GM19240 (cell line): ENCODE measurements around the gene SPDYE6.
"Not testable (repeated sequence)": the region's sequence is repeated elsewhere in the genome, so short reads cannot be mapped to it uniquely, and the experiment has no call there.

Experiments used
- DNase-seq: peaks from one replicate; pipeline ENCODE4 v3.0.0; 2011; ENCODE audit warnings: low spot score; ENCODE audit not compliant: insufficient read length

Gene SPDYE6

DNA sequence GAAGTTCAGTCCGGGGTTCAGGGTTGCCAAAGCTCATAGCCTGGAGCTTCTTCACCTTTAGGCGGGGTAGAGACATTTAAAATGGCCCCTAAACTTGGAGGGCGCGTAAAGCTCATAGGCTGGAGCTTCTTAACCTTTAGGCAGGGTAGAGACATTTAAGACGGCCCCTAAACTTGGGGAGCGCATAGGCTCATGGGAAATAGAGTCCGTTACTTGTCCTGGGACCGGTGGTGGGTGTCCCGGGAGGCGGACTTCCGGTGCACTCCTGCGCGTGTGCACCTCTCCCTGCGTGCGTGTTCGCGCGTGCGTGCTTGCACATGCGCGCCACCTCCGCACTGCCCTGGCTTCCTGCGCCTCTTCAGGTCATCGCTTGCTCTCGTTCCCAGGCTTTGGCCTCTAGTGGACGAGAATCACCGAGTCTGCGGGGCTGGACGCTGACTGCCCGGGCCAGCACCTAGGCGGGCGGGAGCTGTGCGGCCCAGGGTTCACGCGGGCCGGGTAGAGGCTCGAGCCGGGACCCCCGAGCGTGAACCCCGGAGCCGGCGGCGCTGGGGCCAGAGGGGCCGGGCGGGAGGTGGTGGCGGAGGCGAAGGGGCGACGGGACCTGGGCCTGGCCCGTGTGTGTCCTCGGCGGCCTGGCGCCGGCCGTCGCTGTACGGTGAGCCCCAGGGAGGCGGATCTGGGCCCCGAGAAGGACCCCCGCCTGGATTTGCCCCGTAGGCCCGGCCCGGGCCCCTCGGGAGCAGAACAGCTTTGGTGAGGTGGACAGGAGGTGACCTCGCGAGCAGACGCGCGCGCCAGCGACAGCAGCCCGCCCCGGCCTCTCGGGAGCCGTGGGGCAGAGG, 7.5 kb upstream of the SPDYE6 start:
- peak; percentile 67 for DNase-seq

DNA sequence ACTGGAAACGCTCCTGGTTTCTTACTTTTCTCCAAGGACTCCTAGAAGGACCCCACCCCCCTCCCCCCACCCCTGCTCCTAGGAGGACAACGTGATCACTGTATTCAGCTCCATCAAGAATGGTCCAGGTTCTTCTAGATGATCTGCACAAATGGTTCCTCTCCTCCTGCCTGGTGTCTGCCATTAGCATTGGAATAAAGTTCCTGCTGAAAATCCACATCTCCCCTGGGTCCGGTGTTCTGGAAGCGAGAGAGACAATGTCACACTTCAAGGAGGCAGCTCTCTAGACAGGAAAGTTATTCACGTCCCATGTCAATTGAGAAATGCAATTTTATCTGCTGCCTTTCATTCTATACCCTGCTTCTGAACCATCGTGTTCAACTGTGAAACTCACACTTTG, 9.3 kb downstream of the SPDYE6 start:
- DNase-seq, result not testable (repeated sequence)

DNA sequence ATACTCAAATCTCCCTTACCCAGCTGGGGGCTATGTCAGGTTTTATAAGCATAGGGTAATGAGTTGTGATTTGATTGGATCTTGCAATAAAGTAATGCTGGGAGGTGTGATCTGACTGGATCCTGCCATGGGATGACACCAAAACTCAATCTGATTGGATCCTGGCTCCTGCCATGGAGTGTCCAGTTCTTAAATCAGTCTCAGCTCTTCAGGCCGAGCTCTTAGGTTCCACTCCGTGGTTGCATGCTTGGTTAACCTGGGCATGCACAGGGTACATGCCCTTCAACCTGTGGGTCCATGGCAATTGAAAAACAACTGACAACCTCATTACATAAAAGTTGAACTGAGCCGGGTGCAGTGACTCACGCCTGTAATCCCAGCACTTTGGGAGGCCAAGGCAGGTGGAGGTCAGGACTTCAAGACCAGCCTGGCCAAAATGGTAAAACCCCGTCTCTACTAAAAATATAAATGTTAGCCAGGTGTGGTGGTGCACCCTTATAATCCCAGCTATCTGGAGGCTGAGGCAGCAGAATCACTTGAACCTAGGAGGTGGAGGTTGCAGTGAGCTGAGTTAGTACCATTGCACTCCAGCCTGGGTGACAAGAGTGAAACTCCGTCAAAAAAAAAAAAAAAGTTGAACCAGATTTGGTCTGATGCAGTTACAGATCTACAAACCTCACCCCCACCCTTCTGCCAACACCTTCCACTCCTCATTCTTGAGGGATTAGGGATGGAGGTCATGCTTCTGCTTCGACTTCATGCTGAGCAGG, 15.5 kb downstream of the SPDYE6 start:
- not testable (repeated sequence) for DNase-seq

DNA sequence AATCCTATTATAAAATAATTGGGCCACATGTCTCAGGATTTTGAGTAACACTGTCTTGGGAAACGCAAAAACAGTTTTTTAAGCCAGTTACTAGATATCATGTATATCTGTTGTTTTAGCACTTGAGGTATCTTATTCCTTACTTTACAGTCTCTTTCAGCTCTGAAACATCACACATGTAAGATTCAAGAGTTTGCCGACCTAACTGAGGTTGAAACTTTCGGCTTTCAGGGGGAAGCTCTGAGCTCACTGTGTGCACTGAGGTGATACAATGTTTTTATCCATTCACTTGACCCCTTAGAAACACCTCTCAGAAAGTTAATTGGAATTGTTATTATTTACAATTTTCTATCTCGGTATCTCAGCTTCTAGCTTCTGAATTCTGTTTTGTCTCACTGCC, 18.8 kb downstream of the SPDYE6 start:
- not testable (repeated sequence) for DNase-seq

DNA sequence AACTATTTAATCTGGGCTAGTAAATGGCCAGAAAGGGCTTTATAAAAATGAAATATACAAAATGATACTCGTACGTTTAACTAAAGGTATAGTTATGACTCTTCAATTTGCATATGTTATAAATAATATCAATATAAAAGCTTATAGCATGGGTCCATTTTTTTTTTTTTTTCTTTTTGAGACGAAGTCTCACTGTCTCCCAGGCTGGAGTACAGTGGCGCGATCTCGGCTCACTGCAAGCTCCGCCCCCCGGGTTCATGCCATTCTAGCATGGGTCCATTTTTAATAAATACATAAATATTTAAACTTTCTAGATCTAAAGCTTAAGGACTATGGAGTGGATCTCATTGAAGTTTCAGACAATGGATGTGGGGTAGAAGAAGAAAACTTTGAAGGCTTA, 19.2 kb downstream of the SPDYE6 start:
- not testable (repeated sequence) for DNase-seq

DNA sequence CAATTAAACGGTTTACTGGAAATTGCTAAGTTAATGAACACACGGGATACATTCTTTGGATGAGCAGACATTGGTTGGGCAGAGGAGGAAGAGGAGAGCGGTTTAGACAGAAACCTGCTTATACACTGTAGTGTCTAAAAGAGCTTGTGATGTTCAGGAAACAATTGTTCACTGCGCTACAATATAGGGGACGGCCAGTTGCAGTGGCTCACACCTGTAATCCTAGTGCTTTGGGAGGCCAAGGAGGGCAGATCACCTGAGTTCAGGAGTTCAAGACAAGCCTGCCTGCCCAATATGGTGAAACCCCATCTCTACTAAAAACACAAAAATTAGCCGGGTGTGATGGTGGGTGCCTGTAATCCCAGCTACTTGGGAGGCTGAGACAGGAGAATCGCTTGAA, 20.7 kb downstream of the SPDYE6 start:
- DNase-seq, result not testable (repeated sequence)

DNA sequence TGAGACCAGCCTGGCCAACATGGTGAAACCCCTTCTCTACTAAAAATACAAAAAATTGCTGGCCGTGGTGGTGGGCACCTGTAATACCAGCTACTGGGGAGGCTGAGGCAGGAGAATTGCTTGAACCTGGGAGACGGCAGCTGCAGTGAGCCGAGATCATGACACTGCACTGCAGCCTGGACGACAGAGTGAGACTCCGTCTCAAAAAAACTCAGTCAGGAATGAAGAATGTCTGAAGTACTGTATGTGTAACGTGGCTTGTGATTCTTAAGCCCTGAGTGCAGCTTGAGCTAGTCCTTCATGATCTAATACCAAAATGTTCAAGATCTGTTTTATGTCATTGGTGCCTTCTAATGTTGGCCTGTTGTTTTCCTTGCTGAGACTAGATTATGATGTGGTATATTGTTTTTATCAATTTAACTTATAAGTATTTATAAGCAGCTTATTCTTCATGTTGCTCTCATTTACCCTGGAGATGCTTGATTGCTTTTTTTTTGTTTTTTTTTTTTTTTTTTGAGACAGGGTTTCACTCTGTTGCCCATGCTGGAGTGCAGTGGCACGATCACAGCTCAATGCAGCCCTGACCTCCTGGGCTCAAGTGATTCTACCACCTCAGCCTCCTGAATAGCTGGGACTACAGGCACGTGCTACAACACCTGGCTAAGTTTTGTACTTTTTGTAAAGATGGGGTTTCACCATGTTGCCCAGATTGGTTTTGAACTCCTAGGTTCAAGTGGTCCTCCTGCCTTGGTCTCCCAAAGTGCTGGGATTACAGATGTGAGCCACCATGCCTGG, 25.4 kb downstream of the SPDYE6 start:
- not testable (repeated sequence) for DNase-seq

DNA sequence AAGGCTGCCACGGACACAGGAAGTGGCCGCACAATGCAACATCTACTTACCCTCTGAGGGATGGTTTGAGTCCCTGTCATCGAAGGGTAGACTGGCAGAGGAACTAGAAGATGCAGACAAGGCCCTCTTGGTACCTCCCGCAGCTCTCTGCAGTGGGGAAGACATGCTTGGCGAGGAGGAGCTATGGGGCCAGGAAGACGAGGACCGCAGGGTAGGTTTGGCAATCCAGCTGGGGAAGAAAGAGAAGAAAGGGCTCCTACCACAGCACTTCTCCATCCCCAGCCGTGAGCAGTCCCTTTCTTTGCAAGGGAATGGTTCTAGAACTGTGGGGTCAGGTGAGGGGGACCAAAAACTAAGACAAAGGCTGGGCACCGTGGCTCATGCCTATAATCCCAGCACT, 26.9 kb downstream of the SPDYE6 start:
- DNase-seq, result not testable (repeated sequence)

DNA sequence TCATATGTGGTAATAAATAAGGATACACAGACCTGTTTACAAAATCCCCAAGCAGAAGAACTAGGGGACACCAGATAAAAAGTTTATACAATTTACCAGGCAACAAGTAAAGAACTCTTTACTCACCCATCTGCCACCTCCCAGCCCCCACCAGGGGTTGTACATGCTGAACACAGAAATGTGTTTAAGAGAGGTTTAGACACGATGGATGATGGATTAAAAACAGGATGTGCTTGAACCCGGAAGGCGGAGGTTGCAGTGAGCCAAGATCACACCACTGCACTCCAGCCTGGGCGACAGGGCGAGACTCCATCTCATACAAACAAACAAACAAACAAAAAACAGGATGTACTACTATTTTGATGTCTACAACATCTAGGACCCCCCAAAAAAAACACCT, 27.4 kb downstream of the SPDYE6 start:
- not testable (repeated sequence) for DNase-seq

DNA sequence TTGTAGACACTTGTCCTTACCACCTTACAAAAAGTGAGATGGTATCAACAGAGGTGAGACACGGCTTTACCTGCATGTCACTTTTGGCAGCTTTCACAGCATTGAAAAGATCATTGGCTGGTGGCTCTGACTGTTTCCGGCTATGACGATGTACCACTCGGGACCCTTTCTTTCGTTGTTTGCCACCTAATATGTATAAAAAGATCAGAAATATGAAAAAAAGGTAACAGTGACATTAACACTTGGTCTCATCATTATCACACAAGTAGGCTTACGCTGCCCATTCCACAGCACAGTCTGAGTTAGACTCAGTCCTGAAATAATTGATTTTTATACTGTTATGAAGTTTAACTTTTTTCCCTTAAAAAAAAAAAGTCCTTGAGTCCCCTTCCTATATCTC, 29.1 kb downstream of the SPDYE6 start:
- not testable (repeated sequence) for DNase-seq

DNA sequence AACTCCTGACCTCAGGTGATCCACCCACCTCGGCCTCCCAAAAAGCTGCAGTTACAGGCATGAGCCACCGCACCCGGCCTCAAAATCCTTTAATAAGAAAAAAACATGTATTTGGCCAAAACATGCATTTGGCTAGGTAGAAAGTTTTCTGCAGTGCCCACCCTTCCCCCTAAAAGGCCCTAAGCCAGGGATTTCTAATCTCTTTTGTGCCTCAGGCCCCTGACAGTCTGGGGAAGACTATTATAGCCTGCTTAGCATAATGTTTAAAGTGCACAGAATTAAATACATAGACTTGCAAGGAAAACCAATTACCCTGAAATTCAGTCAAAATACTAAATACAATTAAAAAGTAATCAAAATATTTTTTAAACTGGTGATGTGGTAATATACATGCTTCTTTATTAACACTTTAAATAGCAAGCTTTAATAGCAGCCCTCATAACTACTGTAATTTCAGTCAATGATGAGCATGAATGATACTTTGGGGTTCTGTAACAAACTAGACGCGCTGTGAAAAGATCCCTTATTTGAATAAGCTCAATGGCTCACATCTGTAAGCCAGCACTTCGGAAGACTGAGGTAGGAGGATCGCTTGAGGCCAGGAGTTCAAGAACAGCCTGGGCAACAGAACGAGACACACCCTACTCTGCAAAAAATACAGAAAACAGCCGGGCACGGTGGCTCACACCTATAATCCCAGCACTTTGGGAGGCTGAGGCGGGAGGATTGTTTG, 29.9 kb downstream of the SPDYE6 start:
- DNase-seq, result no peak

DNA sequence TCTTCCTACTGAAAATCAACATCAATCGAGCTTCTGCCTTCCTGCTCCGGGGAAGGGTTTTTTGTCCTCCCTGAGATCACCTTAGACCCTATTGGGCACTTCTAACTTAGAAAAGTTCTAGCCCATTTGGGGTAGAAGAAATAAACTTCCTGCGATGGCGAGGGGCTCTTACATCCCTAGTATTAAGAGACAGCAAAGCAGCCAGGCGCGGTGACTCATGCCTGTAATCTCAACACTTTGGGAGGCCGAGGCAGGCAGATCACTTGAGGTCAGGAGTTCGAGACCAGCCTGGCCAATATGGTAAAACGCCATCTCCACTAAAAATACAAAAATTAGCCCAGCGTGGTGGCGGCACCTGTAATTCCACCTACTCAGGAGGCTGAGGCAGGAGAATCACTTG, 31.1 kb downstream of the SPDYE6 start:
- DNase-seq, result not testable (repeated sequence)

DNA sequence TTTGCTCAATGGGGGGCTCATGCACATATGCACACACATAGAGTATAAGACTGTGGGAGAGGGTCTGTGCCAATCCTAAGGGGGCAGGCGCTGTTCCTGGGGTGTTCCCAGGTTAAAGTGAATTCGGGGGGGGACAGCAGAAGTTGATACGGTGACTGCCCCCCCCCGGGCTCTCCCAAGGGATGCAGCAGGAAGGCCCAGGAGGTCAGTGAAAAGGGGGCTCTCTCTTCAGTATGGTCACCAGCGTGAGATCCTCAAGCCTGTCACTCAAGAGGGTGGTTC, 32.4 kb downstream of the SPDYE6 start:
- DNase-seq, result no peak

DNA sequence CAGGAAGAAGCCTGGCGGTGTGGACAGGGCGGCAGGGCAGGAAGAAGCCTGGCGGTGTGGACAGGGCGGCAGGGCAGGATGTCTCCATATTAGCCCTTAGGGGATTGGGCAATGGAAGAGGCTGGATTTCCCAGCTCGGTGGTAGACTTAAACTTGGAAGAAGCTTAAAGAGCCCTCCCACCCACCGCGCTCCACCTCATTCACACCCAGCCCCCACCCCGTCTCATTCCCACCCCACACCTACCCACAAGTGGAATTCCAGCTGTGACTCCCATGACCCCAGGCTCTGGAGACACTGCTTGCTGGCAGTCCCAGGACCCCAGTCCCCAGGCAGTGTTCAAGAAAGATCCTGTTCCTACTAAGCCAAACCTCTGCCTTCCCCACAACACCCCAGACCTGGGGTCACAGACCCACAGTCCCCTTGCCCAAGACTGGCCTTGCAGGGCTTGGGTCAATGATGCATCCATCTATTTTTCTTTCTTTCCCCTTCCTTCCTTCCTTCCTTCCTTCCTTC, 34.0 kb downstream of the SPDYE6 start:
- DNase-seq, result no peak

DNA sequence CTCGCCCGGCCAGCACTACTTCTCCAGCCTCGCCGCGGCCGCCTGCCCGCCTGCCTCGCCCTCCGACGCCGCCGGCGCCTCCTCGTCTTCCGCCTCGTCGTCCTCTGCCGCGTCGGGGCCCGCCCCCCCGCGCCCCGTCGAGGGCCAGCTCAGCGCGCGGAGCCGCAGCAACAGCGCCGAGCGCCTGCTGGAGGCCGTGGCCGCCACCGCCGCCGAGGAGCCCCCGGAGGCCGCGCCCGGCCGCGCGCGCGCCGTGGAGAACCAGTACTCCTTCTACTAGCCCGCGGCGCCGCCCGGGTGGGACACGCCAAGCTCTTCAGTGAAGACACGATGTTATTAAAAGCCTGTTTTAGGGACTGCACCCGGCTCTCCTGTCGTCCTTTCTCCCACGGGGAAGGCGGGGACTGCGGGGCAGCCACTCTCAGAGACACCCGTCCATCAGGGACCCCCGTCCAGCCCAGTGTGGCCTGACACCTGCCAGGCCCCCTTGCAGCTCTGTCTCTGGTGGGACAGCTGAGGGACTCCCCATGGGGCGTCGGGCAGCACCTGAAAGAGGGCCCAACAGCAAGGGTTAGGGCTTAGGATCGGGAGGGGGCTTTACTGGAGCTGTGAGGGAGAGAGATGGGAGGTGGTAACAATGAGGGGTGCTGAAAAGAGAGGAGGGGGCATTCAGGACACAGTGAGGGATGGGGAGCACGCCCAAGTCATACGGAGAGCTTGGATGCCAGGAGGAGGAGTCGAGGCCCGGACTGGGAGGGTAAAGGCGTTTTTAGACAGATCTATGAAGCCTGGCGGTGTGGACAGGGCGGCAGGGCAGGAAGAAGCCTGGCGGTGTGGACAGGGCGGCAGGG, 34.7 kb downstream of the SPDYE6 start:
- DNase-seq, result no peak

DNA sequence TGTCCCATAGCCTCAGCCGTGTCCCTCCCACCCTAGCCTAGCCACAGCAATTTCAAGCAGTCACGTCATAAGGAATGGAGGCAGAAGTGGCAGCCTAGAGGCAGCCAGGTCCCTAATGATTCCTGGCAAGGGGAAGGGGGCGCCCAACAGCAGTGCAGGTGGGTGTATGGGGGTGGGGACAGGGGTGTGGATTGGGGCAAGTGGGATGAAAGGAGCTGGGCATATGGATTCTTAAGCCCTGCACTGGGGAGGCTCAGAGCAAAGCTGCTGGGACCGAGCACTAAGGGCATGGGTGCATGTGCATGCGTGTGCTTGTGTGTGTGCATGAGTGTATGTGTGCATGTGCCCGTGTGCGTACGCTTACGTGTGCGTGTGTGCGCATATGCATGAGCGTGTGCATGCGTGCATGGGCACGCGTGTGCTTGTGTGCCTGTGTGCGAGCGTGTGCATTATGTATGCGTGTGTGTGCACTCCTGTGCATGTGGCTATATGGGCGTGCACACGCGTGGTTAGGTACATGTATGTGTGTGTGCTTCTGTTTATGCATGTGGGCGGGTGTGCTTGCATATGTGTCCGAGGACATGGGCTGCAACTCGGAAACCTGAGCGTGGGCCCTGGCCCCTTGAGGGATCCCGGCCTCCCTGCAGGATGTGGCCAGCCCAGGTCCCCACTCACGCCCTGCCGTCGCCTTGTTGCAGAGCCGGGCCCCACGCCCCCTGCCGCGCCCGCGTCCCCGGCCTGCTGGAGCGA, 35.5 kb downstream of the SPDYE6 start:
- DNase-seq, result no peak

DNA sequence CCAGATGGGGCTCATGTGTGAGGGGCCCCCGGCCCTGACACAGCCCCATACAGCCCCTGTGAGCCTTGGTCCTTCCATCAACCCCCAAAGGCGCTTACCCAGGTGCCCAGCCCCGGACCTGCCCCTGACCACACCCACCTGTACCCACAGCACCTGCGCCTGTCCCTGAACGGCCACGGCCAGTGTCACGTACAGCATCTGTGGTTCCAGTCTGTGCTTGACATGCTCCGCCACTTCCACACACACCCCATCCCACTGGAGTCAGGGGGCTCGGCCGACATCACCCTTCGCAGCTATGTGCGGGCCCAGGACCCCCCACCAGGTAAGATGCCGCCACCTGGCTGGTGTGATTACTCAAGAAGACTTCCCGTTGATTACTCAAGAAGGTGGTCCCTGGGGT, 36.1 kb downstream of the SPDYE6 start:
- DNase-seq, result no peak

DNA sequence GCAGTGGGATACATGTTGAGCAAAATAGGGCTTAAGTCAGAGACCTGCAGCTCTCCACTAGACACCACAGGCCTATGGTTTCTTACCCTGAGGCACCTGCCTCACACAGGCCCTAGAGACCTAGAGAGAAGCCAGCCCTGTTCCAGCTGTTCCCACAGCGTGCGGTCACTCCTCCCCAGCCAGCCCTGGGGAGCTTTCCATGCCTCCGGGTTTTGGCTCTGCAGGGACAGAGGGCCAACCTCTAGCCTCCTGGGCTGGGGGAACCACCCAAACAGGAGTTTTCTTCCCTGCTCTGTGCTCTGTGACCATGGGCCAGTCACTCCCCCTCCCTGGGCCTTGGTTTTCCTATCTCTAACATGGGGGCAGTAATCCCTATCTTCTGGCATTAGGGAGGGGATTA, 36.6 kb downstream of the SPDYE6 start:
- no peak for DNase-seq

DNA sequence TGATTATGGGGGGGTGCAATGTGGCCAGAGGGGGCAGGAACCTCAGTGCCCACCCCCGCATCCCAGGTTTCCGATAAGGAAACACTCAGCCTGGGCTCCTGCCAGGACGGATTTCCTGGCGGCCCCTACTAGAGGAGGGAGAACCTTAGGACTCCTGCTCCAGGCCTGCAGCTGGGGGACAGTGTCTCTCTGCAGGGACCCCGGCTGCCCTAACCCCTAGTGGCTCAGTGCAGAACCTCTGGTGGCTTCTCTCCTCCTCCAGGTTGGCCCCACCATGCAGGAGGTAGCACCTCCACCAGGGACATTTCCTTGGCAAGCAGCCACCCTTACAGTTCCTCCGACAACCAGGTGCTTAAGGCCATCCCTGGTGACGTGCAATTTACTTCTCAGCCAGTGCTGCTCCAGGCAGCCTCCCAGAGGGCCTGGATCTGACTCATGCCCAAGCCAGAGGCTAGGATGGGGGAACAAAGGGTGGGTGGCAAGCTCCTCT, 37.7 kb downstream of the SPDYE6 start:
- no peak for DNase-seq
